Measurements from ENCODE around the gene IFI27. TPM values are rescaled to one million over a fixed set of nuclear protein-coding genes. Genes with fewer than 3 reads are reported as not detected.

Gene IFI27
- total and polyA plus RNA-seq, 2 of the 8 experiments (the other 6 are each of a cell fraction or from before 2014, with no cell fraction given): 0.76 to 2.2 TPM

GRCh38 chr14:94157197-94157596 is 46.7 kb downstream of the IFI27 start (continued):
- TF ChIP-seq FOSL1 (IDR thresholded peaks at IDR 0.05; ENCODE audit: insufficient read depth, low read depth, low read length) (no peak), MAFK (IDR thresholded peaks at IDR 0.05; ENCODE audit: low read depth, low read length) (no peak), CREB1 (IDR thresholded peaks at IDR 0.05) (no peak), EGR1 (IDR thresholded peaks at IDR 0.05; ENCODE audit: borderline replicate concordance, low read depth, low read length) (no peak), EP300 (IDR thresholded peaks at IDR 0.05; ENCODE audit: borderline replicate concordance in 1 of 2, low read depth in 2 of 2, low read length in 2 of 2) (no peak), JUN (IDR thresholded peaks at IDR 0.05; ENCODE audit: low read depth, low read length) (no peak), KDM1A (IDR thresholded peaks at IDR 0.05; ENCODE audit: borderline replicate concordance, low read length) (no peak), NANOG (IDR thresholded peaks at IDR 0.05; ENCODE audit: insufficient read depth, low read depth, low read length, poor library complexity, severe bottlenecking) (no peak), ZNF274 (IDR thresholded peaks at IDR 0.05; ENCODE audit: borderline replicate concordance, extremely low read depth, low read length) (no peak), SAP30 (IDR thresholded peaks at IDR 0.05; ENCODE audit: insufficient read depth, insufficient replicate concordance, low read length) (no peak), CTCF (IDR thresholded peaks at IDR 0.05; ENCODE audit: control extremely low read depth in 1 of 3, insufficient read depth in 1 of 3, low read depth in 1 of 3, low read length in 3 of 3) (no peak), KDM4A (IDR thresholded peaks at IDR 0.05; ENCODE audit: low read depth, low read length, severe bottlenecking) (no peak), POU5F1 (IDR thresholded peaks at IDR 0.05; ENCODE audit: low read depth, low read length) (no peak), TBP (IDR thresholded peaks at IDR 0.05; ENCODE audit: low read depth, low read length) (no peak), POLR2A (IDR thresholded peaks at IDR 0.05; ENCODE audit: control extremely low read depth in 1 of 2, low read depth in 2 of 2, low read length in 2 of 2) (no peak), ATF2 (IDR thresholded peaks at IDR 0.05; ENCODE audit: low read length) (no peak), CHD2 (IDR thresholded peaks at IDR 0.05; ENCODE audit: low read length) (no peak), GTF2F1 (IDR thresholded peaks at IDR 0.05; ENCODE audit: borderline replicate concordance, low read depth, low read length) (no peak)
